ENCODE data around the gene LY86. TPM values are rescaled to one million over a fixed set of nuclear protein-coding genes. Genes with fewer than 3 reads are reported as not detected.
A peak's percentile ranks its signal among the peaks of the same experiment; 100 is the strongest.

Gene LY86
- total RNA-seq, 2 donors from 2014 or later, result 2.3 TPM; not detected in 1

- intact Hi-C loops (cut with DNase I), result no loop called here
- Histone ChIP-seq H3K4me1 (peaks cover 48% of the 10 kb centered on the region), H3K4me3 (no peak overlapping the region), H3K36me3 (replicated peaks in 1 of 2; ENCODE audit: insufficient read depth in 1 of 2, low read depth in 2 of 2) (no peaks in the 10 kb centered on the region), H3K9me3 (no peaks in the 10 kb centered on the region), H3K27ac (no peak overlapping the region), H3K27me3 (no peaks in the 10 kb centered on the region)
- WGBS, 2 donors, result 84 to 92% methylated on average over 5 of the region's 5 CpGs
- ATAC-seq (no peak), DNase-seq (no peak)
- TF ChIP-seq CTCF (IDR thresholded peaks at IDR 0.05) (no peak), POLR2A (IDR thresholded peaks at IDR 0.05) (no peak)
These were observed 24.4 kb upstream of the LY86 start for GRCh38 chr6:6564154-6564553.

- ATAC-seq (peak; percentile 88), DNase-seq (peak; percentile 49 to 70 (median 65))
- Histone ChIP-seq H3K27me3 (no peaks in the 10 kb centered on the region), H3K27ac (peak overlapping the region; percentile 15 to 59 (median 50)), H3K4me1 (peaks cover 53% of the 10 kb centered on the region), H3K4me3 (no peak overlapping the region), H3K9me3 (no peaks in the 10 kb centered on the region), H3K36me3 (replicated peaks in 1 of 2; ENCODE audit: insufficient read depth in 1 of 2, low read depth in 2 of 2) (no peaks in the 10 kb centered on the region)
- no peak for TF ChIP-seq CTCF (IDR thresholded peaks at IDR 0.05)
- TF ChIP-seq POLR2A (IDR thresholded peaks at IDR 0.05), result no peak
- intact Hi-C loops (cut with DNase I), result no loop called here
- WGBS, 2 donors, result 23 to 51% methylated on average over 4 of the region's 4 CpGs
These were observed 23.5 kb upstream of the LY86 start for GRCh38 chr6:6565069-6565468.

- Histone ChIP-seq H3K27ac (peak overlapping the region in 1 of 4 donors; percentile 59), H3K36me3 (replicated peaks in 1 of 2; ENCODE audit: insufficient read depth in 1 of 2, low read depth in 2 of 2) (no peaks in the 10 kb centered on the region), H3K9me3 (no peaks in the 10 kb centered on the region), H3K4me1 (peaks cover 50% of the 10 kb centered on the region), H3K4me3 (no peak overlapping the region), H3K27me3 (no peaks in the 10 kb centered on the region)
- ATAC-seq (no peak), DNase-seq (peak in 1 of 4 donors; percentile 22)
- no peak for TF ChIP-seq CTCF (IDR thresholded peaks at IDR 0.05)
- TF ChIP-seq POLR2A (IDR thresholded peaks at IDR 0.05), result no peak
- 40 to 46% methylated on average over 3 of the region's 3 CpGs for WGBS, 2 donors
- intact Hi-C loops (cut with DNase I), result no loop called here
These were observed 23.0 kb upstream of the LY86 start for GRCh38 chr6:6565488-6565887.

GRCh38 chr6:6566766-6567165 lies 21.8 kb upstream of the LY86 start:
- Histone ChIP-seq H3K4me1 (peaks cover 50% of the 10 kb centered on the region), H3K27me3 (no peaks in the 10 kb centered on the region), H3K9me3 (no peaks in the 10 kb centered on the region), H3K27ac (no peak overlapping the region), H3K36me3 (replicated peaks in 1 of 2; ENCODE audit: insufficient read depth in 1 of 2, low read depth in 2 of 2) (no peaks in the 10 kb centered on the region), H3K4me3 (no peak overlapping the region)
- no peak for ATAC-seq
- no peak for TF ChIP-seq POLR2A (IDR thresholded peaks at IDR 0.05)
- no peak for TF ChIP-seq CTCF (IDR thresholded peaks at IDR 0.05)
- 80 to 90% methylated on average over 3 to 4 of the region's 4 CpGs for WGBS, 2 donors
- intact Hi-C loops (cut with DNase I), result no loop called here
- peak in 1 of 4 donors; percentile 22 for DNase-seq

- no peaks in the 10 kb centered on the region for H3K9me3 ChIP-seq
- H3K4me1 ChIP-seq, result peaks cover 39% of the 10 kb centered on the region
- intact Hi-C loops (cut with DNase I), result no loop called here
- ATAC-seq, result no peak
- TF ChIP-seq CTCF (IDR thresholded peaks at IDR 0.05), result no peak
- TF ChIP-seq POLR2A (IDR thresholded peaks at IDR 0.05), result no peak
- no peak overlapping the region for H3K27ac ChIP-seq
- WGBS, 2 donors, result 45 to 58% methylated on average over 13 of the region's 13 CpGs
- no peak for DNase-seq
- no peaks in the 10 kb centered on the region for H3K36me3 ChIP-seq (replicated peaks in 1 of 2; ENCODE audit: insufficient read depth in 1 of 2, low read depth in 2 of 2)
- no peak overlapping the region for H3K4me3 ChIP-seq
- H3K27me3 ChIP-seq, result no peaks in the 10 kb centered on the region
These were observed 19.3 kb upstream of the LY86 start for GRCh38 chr6:6569096-6569810.
